Kidney capillary endothelial cell (primary cell): ENCODE measurements around the gene KIF19.
"Not testable (repeated sequence)": the region's sequence is repeated elsewhere in the genome, so short reads cannot be mapped to it uniquely, and the experiment has no call there.

ENCODE experiments used
- DNase-seq: peaks from one replicate; pipeline ENCODE4 v3.0.0-alpha.2; 2018; ENCODE audit warnings: low spot score

KIF19 gene

GRCh38 chr17:74389937-74390679, 64.1 kb downstream of the KIF19 start:
- DNase-seq = no peak

GRCh38 chr17:74390680-74391653, 64.9 kb downstream of the KIF19 start:
- DNase-seq = no peak

- DNase-seq = no peak
These were observed 65.7 kb downstream of the KIF19 start for GRCh38 chr17:74391771-74392170.

- no peak for DNase-seq
These were observed 66.8 kb downstream of the KIF19 start for GRCh38 chr17:74392848-74393247.

GRCh38 chr17:74393346-74393942, 67.4 kb downstream of the KIF19 start:
- DNase-seq = no peak

- DNase-seq = no peak
These were observed 68.4 kb downstream of the KIF19 start for GRCh38 chr17:74394275-74394950.

GRCh38 chr17:74394977-74395376, 69.0 kb downstream of the KIF19 start:
- DNase-seq = no peak

GRCh38 chr17:74396567-74396966, 70.5 kb downstream of the KIF19 start:
- no peak for DNase-seq

- no peak for DNase-seq
These were observed 76.0 kb downstream of the KIF19 start for GRCh38 chr17:74402048-74402447.

GRCh38 chr17:74403512-74404137, 77.6 kb downstream of the KIF19 start:
- DNase-seq = no peak

GRCh38 chr17:74404218-74404617, 78.2 kb downstream of the KIF19 start:
- DNase-seq = no peak

GRCh38 chr17:74404789-74405188, 78.8 kb downstream of the KIF19 start:
- DNase-seq = no peak

GRCh38 chr17:74405311-74405710, 79.3 kb downstream of the KIF19 start:
- DNase-seq = not testable (repeated sequence)
